Bronchial epithelial cell (primary cell): Measurements from ENCODE around the gene SCAMP1. TPM values are rescaled to one million over a fixed set of nuclear protein-coding genes. Genes with fewer than 3 reads are reported as not detected.
A peak's percentile ranks its signal among the peaks of the same experiment; 100 is the strongest.

Experiments
- DNase-seq: peaks from one replicate; pipeline ENCODE4 v3.0.0-alpha.2; 2010; ENCODE audit warnings: low read depth
- FAIRE-seq: peaks from 2 replicates; lab custom pipeline; 2011; peaks lifted over from hg19 to GRCh38; lab: Jason Lieb, UNC
- H3K27me3 ChIP-seq: 2 replicates; pipeline ENCODE4 v1.5.1; 2011; ENCODE audit warnings: low read length; ENCODE audit not compliant: control insufficient read depth, insufficient read depth
- H3K36me3 ChIP-seq: 2 replicates; pipeline ENCODE4 v1.5.1; 2011; ENCODE audit warnings: low read length; ENCODE audit not compliant: control insufficient read depth, insufficient read depth
- H3K4me3 ChIP-seq: 2 replicates; pipeline ENCODE4 v1.5.1; 2011; ENCODE audit warnings: mild to moderate bottlenecking, low read depth, low read length, control low read depth
- total RNA-seq: library from RNA; depleted of rRNA; stranded (reverse); fragments of >200 nt; gene quantifications from 2 replicates; pipeline ENCODE4 v1.2.1, GENCODE V29; 2014
- TF ChIP-seq, protein P1 (sequence below): IDR thresholded peaks from 2 replicates; pipeline ENCODE4 v1.5.1; 2011; ENCODE audit warnings: mild to moderate bottlenecking, moderate library complexity, low read length, control low read depth, inconsistent platforms; ENCODE audit not compliant: insufficient read depth, severe bottlenecking

SCAMP1 gene
- total RNA-seq, 1 donor from 2014 or later = 58.7 TPM

DNA sequence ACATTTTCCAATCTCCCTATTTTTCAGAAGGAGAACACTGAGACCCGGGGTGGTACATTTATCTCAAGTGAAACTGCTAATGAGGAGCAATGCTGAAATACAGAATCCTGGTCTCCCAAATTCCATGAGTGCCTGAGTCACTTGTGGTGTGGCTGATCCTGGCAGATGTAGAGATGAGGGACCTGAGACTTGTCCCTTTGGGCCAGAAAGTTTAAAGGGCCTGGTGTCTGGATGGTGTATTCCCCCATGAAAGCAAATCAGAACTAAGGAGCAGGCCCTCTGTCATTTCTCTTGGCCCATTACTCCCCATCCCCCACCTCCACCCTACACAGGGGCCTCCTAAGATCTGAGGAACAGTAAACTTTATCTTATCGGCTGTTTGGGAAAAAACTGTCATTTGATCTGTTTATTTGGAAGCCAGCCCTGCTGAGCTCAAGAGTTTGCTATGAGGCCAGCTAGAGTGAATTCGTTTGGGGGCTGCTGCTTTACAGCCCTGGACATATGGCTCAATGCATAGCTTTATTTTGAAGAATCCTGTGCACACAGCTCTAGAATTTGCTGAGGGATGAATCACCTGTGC is 147.9 kb downstream of the SCAMP1 start:
- no peak for FAIRE-seq
- no peak overlapping the region for H3K4me3 ChIP-seq

DNA sequence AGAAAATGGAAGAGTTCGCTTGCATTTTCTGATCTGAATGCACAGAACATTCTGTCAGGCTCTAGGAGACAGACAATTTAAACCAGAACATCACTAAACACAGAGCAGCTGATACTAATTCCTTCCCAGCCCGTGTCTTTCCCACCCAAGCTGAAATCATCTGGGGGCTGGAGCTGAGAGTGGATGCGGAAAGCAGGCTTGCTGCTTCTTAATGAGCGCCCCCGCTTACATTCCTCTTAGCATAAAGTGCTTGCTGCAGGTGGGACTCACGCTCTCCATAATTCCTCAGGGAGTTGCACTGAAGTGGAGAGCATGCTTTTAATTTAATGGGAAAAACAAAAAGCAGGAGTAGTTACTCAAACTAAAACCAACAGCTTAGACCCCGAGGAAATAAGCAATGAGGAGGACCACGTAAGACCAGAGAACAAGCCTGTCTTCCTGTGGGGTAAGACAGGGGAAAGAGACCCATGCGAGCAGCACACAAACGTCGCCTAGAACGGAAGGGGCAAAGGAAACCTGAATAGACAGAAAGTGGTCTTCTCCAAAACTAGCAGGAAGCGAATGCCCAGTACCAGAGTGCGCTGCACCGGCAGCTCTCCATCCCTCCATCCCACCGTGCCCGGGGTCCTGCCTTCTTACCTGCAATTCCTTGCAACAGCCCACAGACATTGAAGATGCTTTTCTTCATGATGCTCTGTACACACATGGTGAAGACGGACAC is 148.9 kb downstream of the SCAMP1 start:
- TF ChIP-seq, protein P1, sequence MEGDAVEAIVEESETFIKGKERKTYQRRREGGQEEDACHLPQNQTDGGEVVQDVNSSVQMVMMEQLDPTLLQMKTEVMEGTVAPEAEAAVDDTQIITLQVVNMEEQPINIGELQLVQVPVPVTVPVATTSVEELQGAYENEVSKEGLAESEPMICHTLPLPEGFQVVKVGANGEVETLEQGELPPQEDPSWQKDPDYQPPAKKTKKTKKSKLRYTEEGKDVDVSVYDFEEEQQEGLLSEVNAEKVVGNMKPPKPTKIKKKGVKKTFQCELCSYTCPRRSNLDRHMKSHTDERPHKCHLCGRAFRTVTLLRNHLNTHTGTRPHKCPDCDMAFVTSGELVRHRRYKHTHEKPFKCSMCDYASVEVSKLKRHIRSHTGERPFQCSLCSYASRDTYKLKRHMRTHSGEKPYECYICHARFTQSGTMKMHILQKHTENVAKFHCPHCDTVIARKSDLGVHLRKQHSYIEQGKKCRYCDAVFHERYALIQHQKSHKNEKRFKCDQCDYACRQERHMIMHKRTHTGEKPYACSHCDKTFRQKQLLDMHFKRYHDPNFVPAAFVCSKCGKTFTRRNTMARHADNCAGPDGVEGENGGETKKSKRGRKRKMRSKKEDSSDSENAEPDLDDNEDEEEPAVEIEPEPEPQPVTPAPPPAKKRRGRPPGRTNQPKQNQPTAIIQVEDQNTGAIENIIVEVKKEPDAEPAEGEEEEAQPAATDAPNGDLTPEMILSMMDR = no peak
- Histone ChIP-seq H3K4me3 (no peak overlapping the region), H3K36me3 (peaks cover 1% of the 10 kb centered on the region), H3K27me3 (no peaks in the 10 kb centered on the region)
- FAIRE-seq = no peak
- no peak for DNase-seq

More for the DNA sequence above, 147.9 kb downstream of the SCAMP1 start:
- DNase-seq = no peak
- Histone ChIP-seq H3K27me3 (no peaks in the 10 kb centered on the region), H3K36me3 (peaks cover 1% of the 10 kb centered on the region)
- TF ChIP-seq, protein P1 = no peak

GRCh38 chr5:78509884-78510769 is 149.7 kb downstream of the SCAMP1 start:
- Histone ChIP-seq H3K4me3 (peak overlapping the region; percentile 13), H3K27me3 (no peaks in the 10 kb centered on the region), H3K36me3 (peaks cover 1% of the 10 kb centered on the region)
- DNase-seq (no peak), FAIRE-seq (no peak)
- TF ChIP-seq, protein P1 = no peak

GRCh38 chr5:78511121-78511906 is 150.9 kb downstream of the SCAMP1 start:
- no peak overlapping the region for H3K4me3 ChIP-seq
- no peak for FAIRE-seq

GRCh38 chr5:78512435-78512834 is 152.0 kb downstream of the SCAMP1 start:
- no peak for FAIRE-seq
- TF ChIP-seq, protein P1 = no peak

More at GRCh38 chr5:78511121-78511906, 150.9 kb downstream of the SCAMP1 start:
- H3K27me3 ChIP-seq = no peaks in the 10 kb centered on the region
- H3K36me3 ChIP-seq = peaks cover 3% of the 10 kb centered on the region
- DNase-seq = no peak
- TF ChIP-seq, protein P1 = no peak

More at GRCh38 chr5:78512435-78512834, 152.0 kb downstream of the SCAMP1 start:
- Histone ChIP-seq H3K27me3 (no peaks in the 10 kb centered on the region), H3K4me3 (no peak overlapping the region), H3K36me3 (peaks cover 2% of the 10 kb centered on the region)
- no peak for DNase-seq
